Mesothelial cell of epicardium (in vitro differentiated cells): ENCODE results near the gene DUSP22. TPM values are rescaled to one million over a fixed set of nuclear protein-coding genes. Genes with fewer than 3 reads are reported as not detected.

Source experiments
- DNase-seq, 2 experiments: peaks; one replicate each; pipeline ENCODE4 v3.0.0; 2021; ENCODE audit warnings: low spot score in 2 of 2; ENCODE audit not compliant: unreplicated experiment in 2 of 2
- H3K27ac Mint-ChIP-seq: 2 replicates; pipeline ENCODE4 v1.8.0; 2021; ENCODE audit warnings: mixed read lengths
- H3K27me3 Mint-ChIP-seq: 2 replicates; pipeline ENCODE4 v1.8.0; 2021; ENCODE audit warnings: low read depth, mixed read lengths
- H3K36me3 Mint-ChIP-seq: 2 replicates; pipeline ENCODE4 v1.8.0; 2021; ENCODE audit warnings: mixed read lengths
- H3K4me1 Mint-ChIP-seq: 2 replicates; pipeline ENCODE4 v1.8.0; 2021; ENCODE audit warnings: mixed read lengths
- H3K4me3 Mint-ChIP-seq: 2 replicates; pipeline ENCODE4 v1.8.0; 2021; ENCODE audit warnings: mild to moderate bottlenecking, moderate library complexity, mixed read lengths
- H3K9me3 Mint-ChIP-seq: 2 replicates; pipeline ENCODE4 v1.8.0; 2021; ENCODE audit warnings: mixed read lengths
- CTCF ChIP-seq: fragments of 200-600 bp; sonication (generic); IDR thresholded peaks from one replicate; pipeline ENCODE4 v1.5.0; 2021; ENCODE audit warnings: antibody characterized with exemption; ENCODE audit not compliant: unreplicated experiment
- total RNA-seq: library from RNA; stranded (reverse); gene quantifications from 3 replicates; pipeline ENCODE4 v1.2.1, GENCODE V29; 2021

The DUSP22 gene
- total RNA-seq, 1 donor from 2014 or later = 32.0 TPM

GRCh38 chr6:355373-356208, 63.3 kb downstream of the DUSP22 start:
- H3K4me3 Mint-ChIP-seq = no peak overlapping the region
- no peaks in the 10 kb centered on the region for H3K27me3 Mint-ChIP-seq
- peaks cover 4% of the 10 kb centered on the region for H3K36me3 Mint-ChIP-seq
- H3K9me3 Mint-ChIP-seq = peaks cover 14% of the 10 kb centered on the region
- no peak overlapping the region for H3K27ac Mint-ChIP-seq
- no peak for DNase-seq
- TF ChIP-seq CTCF = no peak
- peaks cover 2% of the 10 kb centered on the region for H3K4me1 Mint-ChIP-seq

GRCh38 chr6:356828-357251, 64.6 kb downstream of the DUSP22 start:
- no peaks in the 10 kb centered on the region for H3K36me3 Mint-ChIP-seq
- no peak overlapping the region for H3K27ac Mint-ChIP-seq
- DNase-seq = no peak
- H3K4me3 Mint-ChIP-seq = no peak overlapping the region
- H3K9me3 Mint-ChIP-seq = peaks cover 20% of the 10 kb centered on the region
- peaks cover 2% of the 10 kb centered on the region for H3K4me1 Mint-ChIP-seq
- no peak for TF ChIP-seq CTCF
- H3K27me3 Mint-ChIP-seq = no peaks in the 10 kb centered on the region

GRCh38 chr6:357261-357790, 65.0 kb downstream of the DUSP22 start:
- peaks cover 2% of the 10 kb centered on the region for H3K4me1 Mint-ChIP-seq
- DNase-seq = no peak

GRCh38 chr6:357791-358341, 65.6 kb downstream of the DUSP22 start:
- no peak overlapping the region for H3K27ac Mint-ChIP-seq
- no peak for DNase-seq
- no peaks in the 10 kb centered on the region for H3K36me3 Mint-ChIP-seq
- no peak overlapping the region for H3K4me3 Mint-ChIP-seq
- peaks cover 2% of the 10 kb centered on the region for H3K4me1 Mint-ChIP-seq
- TF ChIP-seq CTCF = no peak
- H3K9me3 Mint-ChIP-seq = peaks cover 30% of the 10 kb centered on the region
- no peaks in the 10 kb centered on the region for H3K27me3 Mint-ChIP-seq

More at GRCh38 chr6:357261-357790, 65.0 kb downstream of the DUSP22 start:
- no peak overlapping the region for H3K4me3 Mint-ChIP-seq
- H3K9me3 Mint-ChIP-seq = peaks cover 24% of the 10 kb centered on the region
- H3K27me3 Mint-ChIP-seq = no peaks in the 10 kb centered on the region
- no peak overlapping the region for H3K27ac Mint-ChIP-seq
- no peak for TF ChIP-seq CTCF
- H3K36me3 Mint-ChIP-seq = no peaks in the 10 kb centered on the region

GRCh38 chr6:358432-358831, 66.1 kb downstream of the DUSP22 start:
- H3K36me3 Mint-ChIP-seq = no peaks in the 10 kb centered on the region
- H3K4me1 Mint-ChIP-seq = peaks cover under 1% of the 10 kb centered on the region
- H3K27me3 Mint-ChIP-seq = no peaks in the 10 kb centered on the region
- H3K27ac Mint-ChIP-seq = no peak overlapping the region
- H3K9me3 Mint-ChIP-seq = peaks cover 34% of the 10 kb centered on the region
- DNase-seq = no peak
- no peak for TF ChIP-seq CTCF
- no peak overlapping the region for H3K4me3 Mint-ChIP-seq
